ENCODE data around the gene LY6G5C.

DNA sequence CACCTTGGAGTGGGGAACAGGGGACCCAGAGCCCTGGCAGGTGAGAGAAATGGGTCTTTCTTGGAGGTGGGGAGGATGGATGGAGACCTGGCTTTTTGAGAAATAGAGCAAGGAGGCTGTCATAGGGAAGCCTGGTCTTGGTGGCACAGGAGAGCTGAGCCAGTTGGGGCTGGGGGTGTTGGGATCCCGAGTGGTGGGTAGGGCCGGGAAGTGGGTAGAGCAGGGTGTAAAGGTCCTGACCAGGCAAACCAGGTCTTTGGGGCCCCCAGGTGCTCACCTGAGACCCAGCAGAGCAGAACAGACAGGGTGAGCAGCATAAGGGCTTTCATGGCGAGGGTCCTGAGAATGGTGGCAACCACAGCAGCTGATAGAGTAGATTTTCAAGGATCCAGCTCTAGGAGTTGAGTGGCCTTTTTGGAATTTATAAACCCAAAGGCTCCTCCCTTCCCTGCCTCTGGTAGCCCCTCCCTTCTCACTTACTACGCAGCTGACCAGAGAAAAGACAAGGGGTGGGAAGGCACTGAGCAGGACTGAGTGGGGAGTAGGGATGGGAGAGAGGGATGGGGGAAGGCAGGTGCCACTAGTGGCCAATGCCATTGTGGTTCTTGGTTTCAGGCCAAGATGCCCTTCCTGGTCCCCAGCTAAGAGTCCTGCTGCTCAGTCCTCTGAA is 40.6 kb upstream of the LY6G5C start, which contains the start of gene LY6G6C:
- TF ChIP-seq SUZ12 (IDR thresholded peaks at IDR 0.05; ENCODE audit: extremely low read depth, insufficient read depth, insufficient read length) (no peak), ZNF274 (IDR thresholded peaks at IDR 0.05; ENCODE audit: low read depth, low read length) (no peak), YY1 (IDR thresholded peaks at IDR 0.05; ENCODE audit: insufficient read depth, insufficient read length) (no peak)

Measured in NT2/D1 (cell line).